HepG2 (cell line): ENCODE measurements around the gene NID1. TPM values are rescaled to one million over a fixed set of nuclear protein-coding genes. Genes with fewer than 3 reads are reported as not detected.

ENCODE experiments used
- ATF3 ChIP-seq: sonication (generic); formaldehyde crosslinking; IDR thresholded peaks from 2 replicates; pipeline ENCODE4 v1.4.0; 2020; ENCODE audit warnings: missing genetic modification reagents
- BCL3 ChIP-seq: sonication (generic); formaldehyde crosslinking; IDR thresholded peaks from 2 replicates; pipeline ENCODE4 v1.5.1; 2020; ENCODE audit warnings: mild to moderate bottlenecking, missing genetic modification reagents, moderate library complexity
- CENPBD1 ChIP-seq: sonication (generic); formaldehyde crosslinking; IDR thresholded peaks from 2 replicates; pipeline ENCODE4 v1.8.0; 2022; ENCODE audit warnings: missing genetic modification reagents, low read depth, mild to moderate bottlenecking, borderline replicate concordance
- FOXC1 ChIP-seq: sonication (generic); formaldehyde crosslinking; IDR thresholded peaks from 2 replicates; pipeline ENCODE4 v1.8.0; 2022; ENCODE audit warnings: mild to moderate bottlenecking, missing genetic modification reagents, borderline replicate concordance
- FOXP1 ChIP-seq, 2 experiments: fragments of 450-650 bp in 1 of 2; IDR thresholded peaks; 2 replicates each; pipeline ENCODE4 v1.6.1; 2017 to 2018; ENCODE audit warnings: antibody characterized with exemption in 1 of 2
- HIVEP1 ChIP-seq: sonication (generic); formaldehyde crosslinking; IDR thresholded peaks from 2 replicates; pipeline ENCODE4 v1.4.0; 2020; ENCODE audit warnings: mild to moderate bottlenecking, missing genetic modification reagents
- HOXA3 ChIP-seq: sonication (generic); formaldehyde crosslinking; IDR thresholded peaks from 2 replicates; pipeline ENCODE4 v1.5.0; 2020; ENCODE audit warnings: missing genetic modification reagents
- HOXA7 ChIP-seq: sonication (generic); formaldehyde crosslinking; IDR thresholded peaks from 2 replicates; pipeline ENCODE4 v1.8.1; 2022; ENCODE audit warnings: mild to moderate bottlenecking, missing genetic modification reagents, moderate library complexity
- IKZF5 ChIP-seq: IDR thresholded peaks from 2 replicates; pipeline ENCODE4 v1.6.1; 2018; ENCODE audit warnings: missing genetic modification reagents, mild to moderate bottlenecking, missing compliant biosample characterization
- MIER3 ChIP-seq: IDR thresholded peaks from 2 replicates; pipeline ENCODE4 v1.6.1; 2016; ENCODE audit warnings: missing compliant biosample characterization, borderline replicate concordance
- PHF20 ChIP-seq: sonication (generic); formaldehyde crosslinking; IDR thresholded peaks from 2 replicates; pipeline ENCODE4 v1.5.0; 2020; ENCODE audit warnings: mild to moderate bottlenecking, missing genetic modification reagents
- PREB ChIP-seq: sonication (generic); formaldehyde crosslinking; IDR thresholded peaks from 2 replicates; pipeline ENCODE4 v1.4.0; 2020; ENCODE audit warnings: missing genetic modification reagents
- RORA ChIP-seq: sonication (generic); formaldehyde crosslinking; IDR thresholded peaks from 2 replicates; pipeline ENCODE4 v1.5.0; 2020; ENCODE audit warnings: mild to moderate bottlenecking, missing genetic modification reagents, moderate library complexity
- TRIM24 ChIP-seq: sonication (generic); formaldehyde crosslinking; IDR thresholded peaks from 2 replicates; pipeline ENCODE4 v1.8.0; 2022; ENCODE audit warnings: mild to moderate bottlenecking, missing genetic modification reagents
- XRCC5 ChIP-seq: fragments of 200-400 bp; formaldehyde crosslinking; optimal IDR thresholded peaks from 2 replicates; pipeline ENCODE3; 2017; ENCODE audit warnings: mild to moderate bottlenecking, low read length
- ZFP36 ChIP-seq: fragments of 150-350 bp; IDR thresholded peaks from 2 replicates; pipeline ENCODE4 v1.6.1; 2018; ENCODE audit warnings: borderline replicate concordance, low read length, low read depth; ENCODE audit not compliant: partially characterized antibody
- ZMYM2 ChIP-seq: sonication (generic); formaldehyde crosslinking; IDR thresholded peaks from 2 replicates; pipeline ENCODE4 v1.8.0; 2022; ENCODE audit warnings: mild to moderate bottlenecking, missing genetic modification reagents
- ZMYM4 ChIP-seq: sonication (generic); formaldehyde crosslinking; IDR thresholded peaks from 2 replicates; pipeline ENCODE4 v1.8.1; 2023; ENCODE audit warnings: mild to moderate bottlenecking, missing genetic modification reagents
- ZNF280D ChIP-seq: sonication (generic); formaldehyde crosslinking; IDR thresholded peaks from 2 replicates; pipeline ENCODE4 v1.5.1; 2020; ENCODE audit warnings: mild to moderate bottlenecking, missing genetic modification reagents
- ZNF326 ChIP-seq: sonication (generic); formaldehyde crosslinking; IDR thresholded peaks from 2 replicates; pipeline ENCODE4 v1.4.0; 2020; ENCODE audit warnings: missing genetic modification reagents, borderline replicate concordance
- ZNF614 ChIP-seq: IDR thresholded peaks from 2 replicates; pipeline ENCODE4 v1.6.1; 2018; ENCODE audit warnings: missing biosample characterization, missing genetic modification reagents, inconsistent platforms, borderline replicate concordance
- ZSCAN20 ChIP-seq: sonication (generic); formaldehyde crosslinking; IDR thresholded peaks from 2 replicates; pipeline ENCODE4 v1.4.0; 2020; ENCODE audit warnings: missing genetic modification reagents, mild to moderate bottlenecking, borderline replicate concordance
- polyA plus RNA-seq, 8 experiments: library from polyadenylated mRNA; depleted of rRNA in 3 of 8; stranded (reverse) in 7 of 8; unstranded in 1 of 8; fragments of >200 nt; fragmentation: Illumina TruSeq in 4 of 8; extraction: Trizol in 4 of 8; gene quantifications; 2 replicates each; pipeline versions ENCODE4 v1.2.1 to v1.2.3, GENCODE V29; 2011 to 2016; ENCODE audit warnings: low read depth in 4 of 8, missing spikeins in 1 of 8, mixed read lengths in 1 of 8; ENCODE audit not compliant: insufficient read depth in 1 of 8
- total RNA-seq, 5 experiments: library from RNA; depleted of rRNA; stranded (reverse); fragments of >200 nt; fragmentation: Illumina TruSeq; extraction: Trizol; gene quantifications; 2 replicates each; pipeline ENCODE4 v1.2.3, GENCODE V29; 2016; ENCODE audit warnings: low read depth in 1 of 5

The NID1 gene
- total and polyA plus RNA-seq, 2 of the 13 experiments (the other 11 are each of a cell fraction or from before 2014, with no cell fraction given) = 50.2 to 56.1 TPM

- TF ChIP-seq PREB (CRISPR knock-in tag) = no peak
- TF ChIP-seq ZNF326 (CRISPR knock-in tag) = no peak
- TF ChIP-seq ZNF280D = 0 out of 2 replicates have a peak, but pooled peaks have one; percentile 24
- no peak for TF ChIP-seq CENPBD1 (CRISPR knock-in tag)
- no peak for TF ChIP-seq HOXA7 (CRISPR knock-in tag)
- peak; percentile 91 for TF ChIP-seq IKZF5 (CRISPR knock-in tag)
- peak; percentile 60; the same call in 1 of the 2 replicates for TF ChIP-seq ZMYM4
- 0 out of 2 replicates have a peak, but pooled peaks have one; percentile 31 for TF ChIP-seq PHF20 (CRISPR knock-in tag)
- no peak for TF ChIP-seq HIVEP1 (CRISPR knock-in tag)
- peak; percentile 32 for TF ChIP-seq XRCC5
- TF ChIP-seq ZSCAN20 (CRISPR knock-in tag) = no peak
- peak; percentile 68 for TF ChIP-seq HOXA3 (CRISPR knock-in tag)
- no peak for TF ChIP-seq RORA (CRISPR knock-in tag)
- TF ChIP-seq ATF3 (CRISPR knock-in tag) = peak; percentile 73; the same call in 1 of the 2 replicates
- TF ChIP-seq ZNF614 (CRISPR knock-in tag) = no peak; the same call in 1 of the 2 replicates
- no peak for TF ChIP-seq TRIM24 (CRISPR knock-in tag)
- TF ChIP-seq MIER3 = no peak
- TF ChIP-seq ZMYM2 (CRISPR knock-in tag) = no peak
- TF ChIP-seq FOXC1 (CRISPR knock-in tag) = 0 out of 2 replicates have a peak, but pooled peaks have one; percentile 25
- no peak for TF ChIP-seq ZFP36
- no peak for TF ChIP-seq BCL3
- TF ChIP-seq FOXP1 (IDR thresholded peaks at IDR 0.05) = no peak
- TF ChIP-seq FOXP1 (CRISPR knock-in tag; IDR thresholded peaks at IDR 0.05) = no peak
These were observed at the start of gene NID1 (continued) for GRCh38 chr1:236064674-236065508.
